Measurements from ENCODE around the gene PLCB4. TPM values are rescaled to one million over a fixed set of nuclear protein-coding genes. Genes with fewer than 3 reads are reported as not detected.

PLCB4 gene
- total RNA-seq, 4 donors from 2014 or later = 17.4 to 264 (median 28.1) TPM

DNA sequence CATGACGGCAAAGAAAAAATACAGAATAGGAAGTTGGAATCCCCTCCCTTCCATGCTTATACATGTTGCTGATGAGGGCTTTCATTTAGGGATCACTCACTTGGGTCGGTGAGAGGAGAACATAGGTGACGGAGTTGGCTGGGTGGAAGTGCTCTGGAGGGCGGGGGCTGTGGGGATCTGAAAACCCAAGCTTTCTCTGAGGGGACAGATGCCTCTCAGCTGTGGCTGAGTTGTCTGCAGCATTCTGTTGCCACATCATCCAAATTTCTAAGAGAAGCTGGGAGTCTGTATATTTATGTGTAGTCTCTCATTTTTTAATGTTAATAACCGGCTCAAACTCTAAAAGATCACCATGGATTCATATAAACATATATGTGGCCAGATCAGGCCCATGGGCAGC is 141.5 kb downstream of the PLCB4 start:
- Histone ChIP-seq H3K27ac (no peak overlapping the region), H3K27me3 (no peaks in the 10 kb centered on the region), H3K9me3 (no peaks in the 10 kb centered on the region), H3K4me3 (no peak overlapping the region), H3K36me3 (no peaks in the 10 kb centered on the region), H3K4me1 (no peaks in the 10 kb centered on the region)
- DNase-seq = no peak
- TF ChIP-seq POLR2A (IDR thresholded peaks at IDR 0.05) = no peak
- TF ChIP-seq, protein P1, sequence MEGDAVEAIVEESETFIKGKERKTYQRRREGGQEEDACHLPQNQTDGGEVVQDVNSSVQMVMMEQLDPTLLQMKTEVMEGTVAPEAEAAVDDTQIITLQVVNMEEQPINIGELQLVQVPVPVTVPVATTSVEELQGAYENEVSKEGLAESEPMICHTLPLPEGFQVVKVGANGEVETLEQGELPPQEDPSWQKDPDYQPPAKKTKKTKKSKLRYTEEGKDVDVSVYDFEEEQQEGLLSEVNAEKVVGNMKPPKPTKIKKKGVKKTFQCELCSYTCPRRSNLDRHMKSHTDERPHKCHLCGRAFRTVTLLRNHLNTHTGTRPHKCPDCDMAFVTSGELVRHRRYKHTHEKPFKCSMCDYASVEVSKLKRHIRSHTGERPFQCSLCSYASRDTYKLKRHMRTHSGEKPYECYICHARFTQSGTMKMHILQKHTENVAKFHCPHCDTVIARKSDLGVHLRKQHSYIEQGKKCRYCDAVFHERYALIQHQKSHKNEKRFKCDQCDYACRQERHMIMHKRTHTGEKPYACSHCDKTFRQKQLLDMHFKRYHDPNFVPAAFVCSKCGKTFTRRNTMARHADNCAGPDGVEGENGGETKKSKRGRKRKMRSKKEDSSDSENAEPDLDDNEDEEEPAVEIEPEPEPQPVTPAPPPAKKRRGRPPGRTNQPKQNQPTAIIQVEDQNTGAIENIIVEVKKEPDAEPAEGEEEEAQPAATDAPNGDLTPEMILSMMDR (IDR thresholded peaks at IDR 0.05) = no peak
- intact Hi-C loops (cut with DNase I; ENCODE audit: low total_unique reads) = no loop called here

DNA sequence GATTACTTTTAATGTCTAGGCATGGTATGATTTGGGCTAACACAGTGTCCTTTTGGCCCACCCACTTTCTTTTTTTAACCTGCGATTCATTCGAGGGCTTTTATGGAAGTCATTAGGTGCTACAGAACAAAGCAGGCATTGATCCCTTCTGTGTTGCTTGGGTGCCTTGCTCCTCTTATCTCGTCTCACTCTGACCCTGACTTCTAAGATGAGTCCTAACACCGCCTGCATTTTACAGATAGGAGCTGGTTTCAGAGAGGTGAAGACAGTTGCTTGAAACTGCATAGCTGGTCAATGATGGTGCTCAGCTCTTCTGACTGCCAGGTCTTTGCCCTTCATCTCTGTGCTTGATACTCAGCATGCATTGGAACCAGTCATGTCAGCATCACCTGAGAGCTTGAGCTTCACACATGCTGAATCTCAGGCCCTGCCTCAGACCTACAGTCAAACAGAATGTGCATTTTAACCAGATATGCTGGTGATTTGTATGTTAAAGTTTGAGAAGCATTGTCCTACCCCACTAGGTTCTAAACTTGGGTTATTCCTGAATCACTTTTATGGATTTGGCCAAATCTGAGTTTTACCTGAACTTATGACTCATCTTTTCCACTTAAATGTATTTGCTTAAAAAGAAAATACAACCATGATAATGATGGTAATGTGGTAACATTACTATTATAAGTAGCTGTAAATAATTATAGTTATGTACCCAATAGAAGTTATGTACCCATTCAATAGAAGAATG is 142.3 kb downstream of the PLCB4 start:
- H3K27ac ChIP-seq = no peak overlapping the region
- no peaks in the 10 kb centered on the region for H3K4me1 ChIP-seq
- no peaks in the 10 kb centered on the region for H3K9me3 ChIP-seq
- H3K4me3 ChIP-seq = no peak overlapping the region
- no peaks in the 10 kb centered on the region for H3K36me3 ChIP-seq
- no peak for DNase-seq
- no peaks in the 10 kb centered on the region for H3K27me3 ChIP-seq
- TF ChIP-seq POLR2A (IDR thresholded peaks at IDR 0.05) = no peak
- TF ChIP-seq, protein P1 (IDR thresholded peaks at IDR 0.05) = no peak
- intact Hi-C loops (cut with DNase I; ENCODE audit: low total_unique reads) = no loop called here

DNA sequence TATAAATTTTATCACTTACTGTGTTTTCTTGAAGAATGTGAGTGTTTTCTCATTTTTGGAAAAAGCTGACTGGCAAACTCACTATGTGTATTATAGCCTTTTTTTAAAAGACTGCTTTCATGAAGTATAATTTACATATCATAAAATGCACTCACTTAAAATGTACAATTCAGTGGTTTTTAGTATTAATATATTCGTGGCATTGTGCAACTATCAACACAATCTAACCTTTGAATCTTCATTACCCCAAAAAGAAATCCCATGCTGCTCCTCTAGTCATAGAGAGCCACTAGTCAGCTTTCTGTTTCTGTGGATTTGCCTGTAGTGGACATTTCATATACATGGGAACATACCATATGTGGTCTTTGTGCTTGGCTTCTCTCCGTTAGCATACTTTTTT is 143.8 kb downstream of the PLCB4 start:
- no peaks in the 10 kb centered on the region for H3K27me3 ChIP-seq
- TF ChIP-seq, protein P1 (IDR thresholded peaks at IDR 0.05) = no peak
- TF ChIP-seq POLR2A (IDR thresholded peaks at IDR 0.05) = no peak
- DNase-seq = no peak
- H3K4me1 ChIP-seq = peaks cover 0 to 2% of the 10 kb centered on the region in 2 donors
- no peaks in the 10 kb centered on the region for H3K36me3 ChIP-seq
- H3K27ac ChIP-seq = no peak overlapping the region
- H3K4me3 ChIP-seq = no peak overlapping the region
- intact Hi-C loops (cut with DNase I; ENCODE audit: low total_unique reads) = no loop called here
- no peaks in the 10 kb centered on the region for H3K9me3 ChIP-seq

DNA sequence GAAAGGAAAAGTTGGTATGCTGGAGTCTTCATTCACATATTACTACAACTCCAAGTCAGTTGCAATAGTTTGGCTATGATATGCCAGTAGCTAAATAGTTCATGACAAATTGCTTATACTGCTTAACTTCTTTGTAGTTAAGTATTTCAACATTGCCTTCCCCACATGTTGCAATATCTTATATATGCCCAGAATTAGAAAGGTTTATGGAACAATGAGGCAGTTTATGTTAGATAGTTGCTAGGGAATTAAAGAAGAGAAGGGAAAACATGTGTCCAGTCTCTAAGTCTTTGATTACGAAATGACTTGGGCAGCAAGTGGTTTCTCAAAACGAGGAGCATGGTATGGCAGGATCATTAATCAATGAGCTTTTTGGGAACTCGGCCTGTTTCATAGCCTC is 145.8 kb downstream of the PLCB4 start:
- Histone ChIP-seq H3K27me3 (no peaks in the 10 kb centered on the region), H3K4me3 (no peak overlapping the region), H3K36me3 (no peaks in the 10 kb centered on the region), H3K9me3 (no peaks in the 10 kb centered on the region), H3K27ac (no peak overlapping the region), H3K4me1 (peaks cover 0 to 2% of the 10 kb centered on the region in 2 donors)
- DNase-seq = no peak
- intact Hi-C loops (cut with DNase I; ENCODE audit: low total_unique reads) = no loop called here
- TF ChIP-seq, protein P1 (IDR thresholded peaks at IDR 0.05) = no peak
- no peak for TF ChIP-seq POLR2A (IDR thresholded peaks at IDR 0.05)

DNA sequence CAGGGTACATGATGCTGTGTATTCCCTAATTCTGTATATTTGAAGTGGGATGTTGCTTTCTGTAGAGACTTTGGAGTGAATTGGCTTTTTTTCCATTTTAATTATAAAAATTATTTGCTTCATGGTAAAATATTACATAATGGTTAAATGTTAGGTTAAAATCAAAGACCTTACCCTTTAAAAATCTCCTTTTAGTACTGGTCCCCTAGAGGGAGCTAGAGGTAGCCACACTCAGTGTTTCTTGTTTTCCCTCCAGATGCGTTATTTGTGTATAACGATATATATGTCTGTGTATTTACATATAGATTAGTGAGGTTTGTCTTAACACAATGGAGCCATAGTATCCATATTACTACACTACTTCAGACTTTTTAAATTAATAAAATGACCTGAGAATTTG is 146.7 kb downstream of the PLCB4 start:
- intact Hi-C loops (cut with DNase I; ENCODE audit: low total_unique reads) = no loop called here
- no peaks in the 10 kb centered on the region for H3K27me3 ChIP-seq
- H3K27ac ChIP-seq = no peak overlapping the region
- no peak for DNase-seq
- H3K9me3 ChIP-seq = no peaks in the 10 kb centered on the region
- H3K36me3 ChIP-seq = no peaks in the 10 kb centered on the region
- peaks cover 0 to 2% of the 10 kb centered on the region in 2 donors for H3K4me1 ChIP-seq
- no peak overlapping the region for H3K4me3 ChIP-seq
- TF ChIP-seq, protein P1 (IDR thresholded peaks at IDR 0.05) = no peak
- no peak for TF ChIP-seq POLR2A (IDR thresholded peaks at IDR 0.05)
